ENCODE measurements around the gene TCERG1L.
A peak's percentile ranks its signal among the peaks of the same experiment; 100 is the strongest.
"Not testable (repeated sequence)": the region's sequence is repeated elsewhere in the genome, so short reads cannot be mapped to it uniquely, and the experiment has no call there.

TCERG1L gene

DNA sequence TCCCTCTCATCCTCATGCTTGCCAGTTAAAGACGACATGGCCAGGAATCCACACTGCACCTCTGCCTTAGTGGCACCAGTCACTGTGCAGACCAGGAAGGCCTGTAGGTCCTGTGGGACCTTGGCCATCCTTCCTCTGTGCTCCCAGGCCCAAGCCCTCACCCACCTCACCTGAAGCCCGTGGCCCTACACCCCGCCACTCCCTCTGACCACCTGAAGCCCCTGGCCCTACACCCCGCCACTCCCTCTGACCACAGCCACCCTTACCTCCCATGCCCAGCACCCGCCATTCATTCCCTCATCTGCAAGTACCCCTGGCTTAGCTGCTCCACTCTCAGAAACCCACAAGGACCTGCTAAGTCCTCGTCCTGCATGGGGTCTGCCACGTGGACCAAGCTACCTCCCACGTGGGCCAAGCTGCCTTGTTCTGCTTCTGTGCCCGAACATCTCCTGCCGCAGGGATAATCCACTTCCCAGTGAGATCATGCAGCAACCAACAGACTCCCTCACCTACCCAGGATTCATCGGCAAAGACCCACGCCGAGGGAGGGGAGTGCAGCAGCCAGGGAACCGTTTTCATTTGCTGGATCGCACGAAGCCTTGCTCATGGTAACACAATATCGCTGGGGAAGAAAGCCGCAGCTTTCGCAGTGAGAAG lies 151.2 kb downstream of the TCERG1L start:
- DNase-seq: no peak

DNA sequence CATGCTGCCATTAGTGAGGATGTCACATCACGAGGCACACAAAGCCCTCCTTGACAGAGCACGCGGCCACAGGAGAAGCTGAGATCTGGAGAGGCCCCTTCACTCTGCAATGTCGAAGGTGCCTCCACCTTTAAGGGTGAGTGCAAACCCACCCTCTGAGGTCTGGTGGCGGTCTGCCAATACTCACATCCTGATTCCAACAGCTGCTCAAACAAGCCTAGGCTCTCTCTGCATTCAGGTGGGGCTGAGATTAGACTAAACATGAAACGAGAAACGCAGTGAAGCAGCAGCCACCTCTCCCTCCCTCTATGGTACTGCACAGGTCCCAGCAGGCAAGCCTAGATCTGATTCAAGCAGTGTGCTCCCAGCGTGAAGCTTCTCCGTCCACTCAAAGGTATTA lies 151.8 kb downstream of the TCERG1L start:
- DNase-seq: no peak

- DNase-seq: no peak
These were observed 152.8 kb downstream of the TCERG1L start for GRCh38 chr10:131158695-131159094.

- DNase-seq: no peak
These were observed 153.6 kb downstream of the TCERG1L start for GRCh38 chr10:131157899-131158298.

- no peak for DNase-seq
These were observed 155.7 kb downstream of the TCERG1L start for GRCh38 chr10:131155876-131156230.

DNA sequence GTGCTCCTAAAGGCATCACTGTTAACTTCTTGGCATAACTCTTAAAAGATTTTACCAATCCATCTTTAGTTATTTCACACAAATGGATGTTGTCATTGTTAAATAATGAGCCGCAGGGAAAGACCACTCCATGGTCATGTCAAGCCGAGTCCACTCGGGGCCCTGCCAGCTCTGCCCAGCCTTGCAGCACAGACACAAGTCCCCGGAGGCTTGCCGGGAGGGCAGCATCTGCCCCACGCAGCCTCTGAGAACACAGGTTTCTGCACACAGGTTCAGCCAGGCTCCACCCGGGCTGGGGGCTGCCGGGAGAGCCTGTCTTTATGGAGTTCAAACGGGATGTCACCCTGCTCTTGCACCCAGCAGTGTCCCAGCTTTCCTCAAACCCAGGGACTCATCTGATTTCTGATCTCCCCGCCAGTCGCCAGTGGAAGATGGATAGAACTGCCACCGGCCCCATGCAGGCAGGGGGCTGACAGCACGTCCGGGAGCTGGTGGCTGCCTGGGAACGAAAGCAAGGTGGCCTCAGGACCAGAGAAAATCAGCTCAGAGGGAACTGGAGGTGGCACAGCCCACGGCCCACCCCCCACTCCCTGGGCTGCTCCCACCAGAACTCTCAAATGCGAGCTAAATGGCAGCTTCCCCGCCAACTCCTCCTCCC lies 156.2 kb downstream of the TCERG1L start:
- peak; percentile 47 for DNase-seq

- no peak for DNase-seq
These were observed 157.1 kb downstream of the TCERG1L start for GRCh38 chr10:131154306-131155025.

DNA sequence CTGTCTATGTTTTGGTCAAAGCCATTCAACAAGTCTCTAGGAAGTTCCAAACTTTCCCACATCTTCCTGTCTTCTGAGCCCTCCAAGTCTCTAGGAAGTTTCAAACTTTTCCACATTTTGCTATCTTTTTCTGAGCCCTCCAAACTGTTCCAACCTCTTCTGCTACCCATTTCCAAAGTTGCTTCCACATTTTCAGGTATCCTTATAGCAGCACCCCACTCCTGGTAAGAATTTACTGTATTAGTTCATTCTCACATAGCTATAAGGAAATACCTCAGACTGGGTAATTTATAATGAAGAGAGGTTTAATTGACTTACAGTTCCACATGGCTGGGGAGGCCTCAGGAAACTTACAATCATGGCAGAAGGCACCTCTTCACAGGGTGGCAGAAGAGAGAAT lies 159.1 kb downstream of the TCERG1L start:
- not testable (repeated sequence) for DNase-seq

DNA sequence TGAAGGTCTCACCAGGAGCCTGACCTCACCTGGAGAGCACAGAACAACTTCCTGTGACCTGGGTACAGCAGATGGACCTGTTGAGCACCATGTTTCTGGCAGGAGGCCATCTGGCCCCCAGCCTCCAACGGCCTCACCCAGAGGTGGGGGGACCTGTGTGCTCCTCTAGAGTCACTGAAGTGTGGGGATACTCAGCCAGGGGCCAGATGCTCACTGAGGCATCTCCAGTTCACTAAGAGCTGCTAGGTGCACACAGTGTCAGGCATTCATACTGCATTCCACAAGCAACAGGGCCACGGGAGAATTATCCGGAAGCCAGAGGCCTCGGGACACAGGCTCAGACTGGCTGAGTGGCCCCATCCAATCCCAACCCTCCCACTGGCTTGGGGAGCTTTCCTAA lies 161.4 kb downstream of the TCERG1L start:
- DNase-seq: no peak

- DNase-seq: no peak
These were observed 161.9 kb downstream of the TCERG1L start for GRCh38 chr10:131149586-131149985.

DNA sequence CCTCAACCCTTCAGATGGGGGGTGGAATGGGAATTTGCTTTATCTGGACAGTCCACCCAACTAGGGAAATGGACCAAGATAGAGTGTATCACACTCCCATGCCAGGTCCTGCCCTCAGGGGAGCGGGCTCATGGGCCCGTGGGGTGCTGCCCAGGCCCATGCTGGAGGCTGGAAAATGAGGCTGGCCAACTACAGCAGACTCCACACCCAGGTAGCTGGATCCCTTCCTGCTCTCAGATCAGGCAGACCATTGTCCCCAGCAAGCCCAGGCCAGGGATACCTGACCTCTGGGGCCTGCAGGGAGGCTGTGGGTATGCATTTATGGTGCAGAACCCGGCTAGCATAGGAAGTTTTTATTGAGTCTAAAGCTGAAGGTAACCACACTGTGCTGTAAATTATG lies 162.4 kb downstream of the TCERG1L start:
- DNase-seq: no peak

GRCh38 chr10:131148270-131148669 lies 163.3 kb downstream of the TCERG1L start:
- DNase-seq: no peak

- peak; percentile 34 for DNase-seq
These were observed 164.1 kb downstream of the TCERG1L start for GRCh38 chr10:131147301-131147975.

GRCh38 chr10:131146790-131147189 lies 164.7 kb downstream of the TCERG1L start:
- peak; percentile 63 for DNase-seq

- DNase-seq: peak; percentile 55
These were observed 165.8 kb downstream of the TCERG1L start for GRCh38 chr10:131145756-131146155.

- DNase-seq: no peak
These were observed 166.7 kb downstream of the TCERG1L start for GRCh38 chr10:131144711-131145375.

- DNase-seq: no peak
These were observed 167.3 kb downstream of the TCERG1L start for GRCh38 chr10:131144196-131144595.

DNA sequence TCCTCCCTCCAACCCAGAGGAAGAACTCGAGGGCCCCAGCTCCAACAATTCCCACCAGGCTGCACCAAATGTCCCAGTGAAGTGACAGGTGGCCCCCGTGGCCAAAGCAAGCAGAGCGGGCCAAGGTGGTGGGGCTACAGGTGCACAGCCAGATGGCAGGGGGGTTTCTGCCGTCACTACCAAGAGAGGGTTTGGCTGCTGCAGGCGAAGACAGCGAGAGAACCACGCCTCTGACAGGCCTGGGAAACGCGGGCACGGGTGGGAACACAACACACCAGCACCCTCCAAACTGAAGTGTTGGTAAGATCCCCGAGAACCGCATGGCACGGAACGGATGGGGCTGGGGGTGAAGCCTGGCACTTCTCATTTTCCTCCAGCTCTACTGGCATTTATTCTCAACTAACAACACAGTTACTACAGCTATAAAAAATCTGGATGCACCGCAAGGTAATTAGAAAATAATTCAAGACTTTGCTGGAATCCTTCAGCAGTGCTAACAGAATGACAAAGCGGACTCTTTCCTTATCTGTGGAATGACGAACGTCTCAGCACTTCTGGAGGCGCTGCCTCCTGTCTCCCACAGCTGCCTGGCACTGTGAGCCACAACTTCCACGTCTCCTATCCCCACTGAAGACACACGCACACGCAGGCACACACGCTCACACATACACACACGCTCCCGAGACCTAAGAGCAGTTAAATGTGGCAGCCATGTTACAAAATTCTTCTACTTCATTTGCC lies 167.9 kb downstream of the TCERG1L start:
- peak; percentile 50 for DNase-seq

GRCh38 chr10:131142517-131143380 lies 168.8 kb downstream of the TCERG1L start:
- DNase-seq: no peak

DNA sequence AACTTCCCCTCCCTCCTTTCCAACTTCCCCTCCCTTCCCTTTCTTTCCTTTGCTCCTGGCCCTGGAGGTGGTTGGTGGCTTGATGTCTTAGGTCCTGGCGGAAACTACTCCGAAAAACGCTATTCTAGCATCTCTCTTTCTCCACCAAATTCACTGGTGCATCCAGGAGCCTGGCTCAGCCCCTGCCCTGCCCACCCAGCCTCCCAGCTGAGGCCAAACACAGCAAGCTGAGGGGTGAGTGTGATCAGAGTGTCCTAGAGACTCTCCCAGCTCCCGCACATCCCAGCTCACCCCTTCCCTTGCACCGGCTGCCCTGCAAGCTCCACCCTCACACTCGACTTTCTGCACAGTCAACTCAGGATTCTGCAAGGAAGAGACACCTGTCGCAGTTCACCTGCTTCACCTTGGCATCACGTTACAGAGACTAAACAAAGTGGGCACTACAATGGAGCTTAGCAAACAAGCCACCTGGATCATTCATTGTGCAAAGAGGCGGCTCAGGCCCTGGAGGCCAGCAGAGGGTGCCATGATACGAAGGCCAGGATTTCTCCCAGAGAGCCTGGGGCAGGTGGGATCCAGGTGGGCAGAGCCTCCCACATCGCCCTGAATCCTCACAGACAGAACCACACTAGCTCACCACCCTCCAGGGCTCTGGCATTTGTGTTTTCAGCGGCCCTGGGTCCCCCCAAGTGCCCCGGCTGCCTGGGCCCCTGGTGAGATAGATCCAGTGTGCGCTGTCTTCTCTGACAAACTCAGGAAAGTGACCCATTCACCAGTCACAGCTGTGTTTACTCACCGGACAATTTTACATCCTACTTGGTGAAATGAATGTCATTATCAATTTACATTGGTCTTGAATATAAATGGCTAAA lies 169.6 kb downstream of the TCERG1L start:
- peak; percentile 28 for DNase-seq
